LoVo (cell line): ENCODE data around the gene SNX14.
A peak's percentile ranks its signal among the peaks of the same experiment; 100 is the strongest.

Source experiments
- DNase-seq: peaks from one replicate; pipeline ENCODE4 v3.0.0-alpha.2; 2016; ENCODE audit warnings: low spot score

Gene SNX14

DNA sequence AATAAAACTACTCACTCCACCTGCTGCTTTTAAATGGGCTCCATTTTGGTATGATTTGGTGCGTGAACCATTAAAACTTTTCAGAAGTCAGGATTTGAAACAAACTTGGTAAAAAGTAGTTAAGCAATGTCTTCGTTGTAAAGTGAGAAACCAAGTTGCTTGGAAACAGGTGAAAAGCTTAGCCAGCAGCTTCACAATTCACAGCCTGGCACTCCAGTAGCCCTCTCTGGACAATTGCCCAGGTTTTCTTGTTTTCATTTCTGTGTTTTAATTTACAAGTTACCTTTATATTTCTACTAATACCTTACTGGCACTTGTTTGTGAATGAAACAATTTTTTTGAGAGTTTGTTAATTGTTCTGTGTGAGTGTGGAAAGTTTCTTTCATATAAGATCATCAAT, 131.0 kb downstream of the SNX14 start:
- no peak for DNase-seq

DNA sequence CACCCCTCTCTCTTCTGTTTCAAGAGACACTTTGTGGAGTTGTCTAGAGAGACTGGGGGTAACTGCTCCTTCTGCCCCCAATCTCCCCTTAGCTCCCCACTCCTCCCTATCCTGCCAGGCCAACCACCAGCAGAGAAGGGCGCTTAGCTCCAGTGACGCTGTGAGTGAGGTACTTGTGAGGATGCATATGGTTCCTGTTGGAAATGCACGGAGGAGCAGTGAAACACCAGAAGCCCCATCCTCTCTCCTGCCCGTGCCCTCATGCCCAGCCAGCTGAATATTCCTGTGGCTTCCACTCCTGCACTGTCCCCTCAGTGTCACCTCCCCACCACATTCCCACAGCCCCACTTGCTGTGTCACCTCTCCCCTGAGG, 131.9 kb downstream of the SNX14 start:
- DNase-seq, result no peak

DNA sequence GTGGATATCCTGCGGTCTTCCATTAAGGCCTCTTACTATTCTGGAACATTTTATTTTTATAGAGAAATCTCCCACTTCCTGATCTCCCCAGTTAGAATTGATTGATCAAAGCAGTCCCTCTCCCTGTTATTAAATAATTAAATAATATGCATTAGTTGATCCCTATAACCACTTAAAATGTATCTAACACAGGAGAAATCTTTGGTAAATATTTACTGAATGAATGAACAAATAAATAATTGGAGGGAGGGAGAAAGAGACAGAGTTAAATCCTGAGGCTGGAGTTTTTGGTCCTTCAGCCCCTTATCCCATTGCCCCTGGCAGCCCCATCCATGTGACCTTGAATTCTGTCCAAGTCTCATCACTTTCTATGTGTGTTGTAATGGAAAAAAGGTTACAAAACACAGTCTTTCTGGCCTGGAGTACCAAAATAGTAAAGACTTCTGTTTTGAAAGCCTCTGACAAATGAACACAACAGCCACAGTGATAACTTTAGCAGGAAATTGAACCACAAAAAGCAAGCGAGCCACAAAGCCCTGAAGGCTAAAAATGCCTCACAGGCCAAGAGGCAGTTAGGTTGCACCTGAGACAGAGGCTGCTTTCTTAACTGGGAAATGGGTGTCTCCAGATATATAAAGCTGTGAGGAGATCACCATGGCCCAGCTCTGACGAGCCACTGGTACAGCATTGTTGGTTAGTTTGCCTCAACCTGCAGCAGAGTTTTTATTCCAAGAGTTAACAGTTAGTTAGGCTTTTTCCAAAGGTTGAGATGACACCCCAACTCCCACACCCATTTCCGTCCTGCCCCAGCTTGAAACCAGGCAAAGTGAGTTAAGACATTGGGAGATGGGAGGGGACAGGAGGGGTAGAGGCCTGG, 132.5 kb downstream of the SNX14 start:
- DNase-seq, result no peak

DNA sequence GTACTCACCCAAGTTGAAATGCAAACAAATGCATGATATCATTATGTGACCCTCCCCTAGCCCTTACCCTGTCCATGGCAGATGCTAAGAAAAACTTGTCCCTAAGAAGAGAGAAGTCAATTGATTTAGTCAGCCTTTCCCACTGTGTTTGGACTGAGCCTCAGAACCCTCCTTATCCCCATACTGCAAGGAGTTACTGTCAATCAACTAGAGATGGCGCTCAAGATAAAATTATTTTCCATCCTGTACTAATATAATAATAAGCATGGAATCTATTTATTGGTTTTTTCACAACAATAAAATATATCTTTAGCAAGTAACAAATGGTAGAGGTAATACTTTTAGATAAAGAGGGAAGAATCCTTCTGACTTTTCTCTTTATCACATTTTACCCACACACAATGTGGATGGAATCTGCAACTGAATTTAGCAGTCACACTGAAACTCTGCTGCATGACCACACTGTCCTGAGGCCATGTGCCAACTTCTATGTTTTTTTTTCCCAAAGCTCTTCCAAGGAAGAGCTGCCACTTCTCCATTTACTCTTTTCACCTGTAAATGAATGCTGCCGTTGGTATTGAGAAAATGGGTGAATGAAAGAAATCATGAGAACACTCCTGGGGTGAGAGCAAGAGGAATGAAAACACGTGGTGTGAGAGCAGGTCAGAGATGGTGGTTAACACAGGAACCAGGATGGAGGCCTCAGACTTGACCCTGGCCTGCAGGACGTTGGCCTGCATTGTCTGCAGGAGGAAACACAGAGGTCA, 133.3 kb downstream of the SNX14 start:
- DNase-seq, result no peak

DNA sequence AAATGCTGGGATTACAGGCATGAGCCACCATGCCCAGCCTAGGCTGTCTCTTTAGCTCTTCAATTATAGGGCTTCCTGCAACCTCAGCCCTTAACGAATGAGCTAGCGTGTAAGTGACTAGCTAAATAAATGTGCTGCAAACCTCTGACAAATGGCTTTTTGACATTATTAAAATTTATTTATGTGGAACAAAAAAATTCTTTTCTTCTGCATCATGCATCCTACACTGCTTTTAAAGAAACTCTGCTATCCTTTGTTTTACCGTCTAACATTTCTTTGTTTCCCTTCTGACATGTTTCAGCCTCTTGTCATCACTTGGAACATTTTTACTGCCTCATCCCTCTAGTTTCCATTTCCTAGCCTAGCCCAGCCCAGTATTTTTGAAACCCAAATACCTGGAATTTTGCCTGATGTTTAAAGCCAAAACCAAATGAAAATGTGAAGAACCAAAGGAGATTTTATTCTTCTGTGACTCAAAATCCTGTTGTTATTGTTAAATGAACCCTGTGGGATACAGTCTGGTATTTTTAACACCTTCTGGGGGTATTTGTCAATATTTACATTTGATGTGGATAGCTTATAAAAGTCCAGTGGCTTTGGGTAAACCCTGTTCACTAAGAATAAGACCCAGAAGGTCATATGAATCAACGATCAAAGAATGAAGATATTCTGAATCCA, 134.3 kb downstream of the SNX14 start:
- DNase-seq, result peak; percentile 19

DNA sequence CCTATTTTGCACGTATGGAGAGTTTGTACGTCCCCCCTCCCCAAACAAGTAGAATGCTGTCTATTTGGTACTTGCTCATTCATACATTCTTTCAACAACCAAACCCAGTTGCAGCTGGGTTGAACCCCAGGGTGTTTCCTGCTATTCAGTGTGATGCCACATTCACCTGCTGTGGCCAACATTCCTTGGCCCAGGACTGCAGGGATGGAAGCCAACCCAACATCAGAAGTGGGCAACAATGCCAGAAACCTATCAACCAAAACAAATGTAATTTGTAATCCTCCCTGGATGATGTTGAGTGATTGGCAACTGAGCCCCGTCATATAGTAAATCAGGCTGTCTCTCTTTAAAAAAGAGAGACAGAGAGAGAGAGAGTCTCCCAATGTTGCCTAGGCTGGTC, 134.9 kb downstream of the SNX14 start:
- DNase-seq, result peak; percentile 25

DNA sequence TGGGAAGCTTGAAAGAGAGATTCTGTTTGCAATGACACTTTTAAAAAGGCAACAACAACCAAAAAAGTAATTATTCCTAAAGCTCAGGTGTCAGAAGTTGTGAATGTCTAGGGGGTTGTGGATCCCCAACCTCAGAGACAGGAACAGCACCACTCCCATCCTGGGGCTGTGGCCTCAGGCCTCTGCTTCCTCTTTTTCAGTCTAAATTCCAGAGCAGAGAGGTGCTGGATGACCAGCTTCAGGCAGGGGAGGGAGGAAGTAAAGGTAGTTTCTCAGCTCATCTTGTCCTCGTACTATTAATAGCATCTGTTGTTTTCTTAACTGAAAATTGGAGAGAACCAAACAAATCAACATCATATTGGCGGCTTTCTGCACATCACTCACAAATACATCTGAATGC, 135.5 kb downstream of the SNX14 start:
- DNase-seq, result no peak

DNA sequence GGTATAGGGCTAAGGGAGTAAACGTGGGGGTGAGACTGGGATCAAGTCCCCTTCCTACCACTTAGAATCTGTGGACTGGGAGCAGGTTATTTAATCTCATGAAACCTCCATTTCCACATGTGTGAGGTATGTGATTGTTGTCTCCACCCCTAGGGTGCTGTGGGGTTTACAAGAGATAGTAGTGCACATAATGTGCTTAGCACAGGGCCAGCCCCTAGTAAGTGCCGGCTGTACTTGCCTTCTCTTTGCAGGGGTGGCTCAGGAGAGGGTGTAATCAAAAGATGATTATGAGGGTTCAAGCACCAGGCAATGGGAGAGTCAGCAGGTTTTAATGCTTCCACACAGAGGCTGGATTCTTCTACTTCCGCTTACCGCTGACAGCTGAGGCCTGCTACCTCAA, 136.9 kb downstream of the SNX14 start:
- no peak for DNase-seq
